ENCODE results near the gene LETMD1. TPM values are rescaled to one million over a fixed set of nuclear protein-coding genes. Genes with fewer than 3 reads are reported as not detected.

LETMD1 gene
- total and polyA plus RNA-seq, 2 of the 8 experiments (the other 6 are each of a cell fraction or from before 2014, with no cell fraction given): 39.4 to 65.3 TPM

- Histone ChIP-seq H3K79me2 (ENCODE audit: control insufficient read depth in 1 of 2, insufficient read depth in 2 of 2, low read length in 2 of 2) (no peaks in the 10 kb centered on the region), H3K9me3 (ENCODE audit: insufficient read depth in 2 of 2, low read depth in 1 of 2, low read length in 1 of 2) (no peaks in the 10 kb centered on the region), H3K79me1 (ENCODE audit: low read depth, low read length) (no peaks in the 10 kb centered on the region; the same call in 1 of the 2 replicates), H2BK12ac (ENCODE audit: low read depth, low read length) (no peak overlapping the region), H2AK5ac (ENCODE audit: low read depth, low read length) (no peak overlapping the region), H3K27ac (ENCODE audit: low read depth, low read length) (no peak overlapping the region), H4K20me1 (replicated peaks in 1 of 2; ENCODE audit: control insufficient read depth in 1 of 2, insufficient read depth in 2 of 2, low read length in 2 of 2) (no peaks in the 10 kb centered on the region), H2BK20ac (ENCODE audit: low read length) (no peak overlapping the region), H3K4me1 (replicated peaks in 1 of 4; ENCODE audit: control insufficient read depth in 3 of 4, insufficient read depth in 4 of 4, low read length in 3 of 4) (no peaks in the 10 kb centered on the region), H3K27me3 (replicated peaks in 1 of 4; ENCODE audit: control insufficient read depth in 3 of 4, extremely low read depth in 1 of 4, insufficient read depth in 3 of 4, low read length in 3 of 4) (no peaks in the 10 kb centered on the region), H3K23ac (ENCODE audit: insufficient read length) (no peak overlapping the region), H3K4me2 (ENCODE audit: insufficient read depth in 1 of 2, low read depth in 2 of 2, low read length in 2 of 2) (no peak overlapping the region), H3K14ac (ENCODE audit: insufficient read length) (no peak overlapping the region), H2BK15ac (ENCODE audit: low read length) (no peak overlapping the region), H3K36me3 (ENCODE audit: control insufficient read depth in 2 of 4, insufficient read depth in 4 of 4, low read length in 3 of 4) (peaks cover 3 to 19% (median 13%) of the 10 kb centered on the region in 4 experiments; a peak in 7 of 8 replicates), H4K91ac (replicated peaks; ENCODE audit: insufficient read length, low read length) (no peak overlapping the region), H3K4me3 (ENCODE audit: extremely low read depth in 1 of 4, insufficient read depth in 2 of 4, low read depth in 3 of 4, low read length in 4 of 4) (no peak overlapping the region), H3K56ac (replicated peaks; ENCODE audit: insufficient read length, low read depth, low read length) (no peak overlapping the region), H3K9ac (replicated peaks in 1 of 4; ENCODE audit: extremely low read depth in 1 of 4, low read depth in 3 of 4, low read length in 3 of 4) (no peak overlapping the region), H3K4ac (replicated peaks; ENCODE audit: insufficient read length, low read depth, low read length) (no peak overlapping the region), H2BK5ac (ENCODE audit: low read depth, low read length) (no peak overlapping the region), H2AFZ (ENCODE audit: low read length) (no peak overlapping the region), H4K5ac (ENCODE audit: insufficient read length, low read depth, low read length) (no peak overlapping the region), H3K23me2 (ENCODE audit: low read depth, low read length) (peaks cover 1% of the 10 kb centered on the region; the same call in 1 of the 2 replicates), H4K8ac (ENCODE audit: extremely low read depth, insufficient read depth, low read length) (no peak overlapping the region), H2BK120ac (replicated peaks; ENCODE audit: low read depth, low read length) (no peak overlapping the region), H3K18ac (ENCODE audit: extremely low read depth, low read length) (no peak overlapping the region)
- ChIA-PET CTCF (ENCODE audit: partially characterized antibody) (no interaction called here), POLR2A (ENCODE audit: partially characterized antibody) (interaction anchor here (1.4 kb wide), 1 partner anchor 14 kb away, joined by 3 read pairs; no protein-coding TSS in a partner anchor)
- 95 to 100% methylated on average over 1 to 8 of the region's 10 CpGs for WGBS, 2 experiments (ENCODE audit: extremely low coverage in 1 of 2, insufficient coverage in 1 of 2, insufficient read length in 1 of 2, insufficient replicate concordance in 2 of 2, low coverage in 1 of 2, low lambda C conversion rate in 2 of 2, missing lambda C conversion rate in 1 of 2)
- TF ChIP-seq SRF (IDR thresholded peaks at IDR 0.05; ENCODE audit: low read depth, low read length): no peak
- TF ChIP-seq MAX (IDR thresholded peaks at IDR 0.05): no peak
- no peak for TF ChIP-seq TEAD4 (IDR thresholded peaks at IDR 0.05; ENCODE audit: low read depth, low read length)
- no peak for TF ChIP-seq KDM4A (IDR thresholded peaks at IDR 0.05; ENCODE audit: low read depth, low read length, severe bottlenecking)
- TF ChIP-seq TAF1 (IDR thresholded peaks at IDR 0.05; ENCODE audit: low read depth, low read length): no peak
- peak; percentile 82; the same call in 1 of the 2 replicates for TF ChIP-seq CEBPB (IDR thresholded peaks at IDR 0.05; ENCODE audit: low read depth, low read length)
- no peak for TF ChIP-seq BRCA1 (IDR thresholded peaks at IDR 0.05; ENCODE audit: low read depth, low read length)
- FAIRE-seq (no peak), DNase-seq (ENCODE audit: low read depth in 1 of 2, low spot score in 2 of 2) (no peak)
Measured at GRCh38 chr12:51090705-51091229, 42.6 kb downstream of the LETMD1 start.
